Heart left ventricle (tissue), 16 donors: ENCODE measurements around the gene RUFY3. TPM values are rescaled to one million over a fixed set of nuclear protein-coding genes. Genes with fewer than 3 reads are reported as not detected.

Experiments used
- ATAC-seq, 4 donors: fragments of 200-7000 bp; cut with Tn5 transposase; one replicate each; pipeline ENCODE4 v1.9.1; 2020 to 2022; ENCODE audit warnings: moderate library complexity in 4 of 4, mild to moderate bottlenecking in 3 of 4, moderate number of reproducible peaks in 1 of 4
- DNase-seq, 5 donors: peaks; one replicate each; pipeline ENCODE4 v3.0.0-alpha.2; 2020
- H3K27ac ChIP-seq, 12 donors: fragments of 200-600 bp; sonication (generic) in 4 of 12; one replicate each; pipeline versions ENCODE4 v1.5.0 to v1.8.0; 2016 to 2022; ENCODE audit warnings: mild to moderate bottlenecking in 2 of 12
- H3K27me3 ChIP-seq, 9 donors: fragments of 200-600 bp; sonication (generic) in 2 of 9; one replicate each; pipeline versions ENCODE4 v1.5.1 to v1.8.0; 2016 to 2022; ENCODE audit warnings: mild to moderate bottlenecking in 3 of 9
- H3K36me3 ChIP-seq, 9 donors: fragments of 200-600 bp; sonication (generic) in 2 of 9; one replicate each; pipeline versions ENCODE4 v1.5.0 to v1.8.0; 2018 to 2022; ENCODE audit warnings: mild to moderate bottlenecking in 2 of 9
- H3K4me1 ChIP-seq, 12 donors: fragments of 200-600 bp; sonication (generic) in 4 of 12; one replicate each; pipeline versions ENCODE4 v1.5.0 to v1.8.0; 2016 to 2022; ENCODE audit warnings: mild to moderate bottlenecking in 3 of 12
- H3K4me3 ChIP-seq, 12 donors: fragments of 200-600 bp; sonication (generic) in 4 of 12; one replicate each; pipeline versions ENCODE4 v1.5.0 to v1.8.0; 2017 to 2022; ENCODE audit warnings: mild to moderate bottlenecking in 9 of 12, moderate library complexity in 4 of 12
- H3K9me3 ChIP-seq, 12 donors: fragments of 200-600 bp; sonication (generic) in 4 of 12; one replicate each; pipeline versions ENCODE4 v1.5.0 to v1.8.0; 2016 to 2022; ENCODE audit warnings: mild to moderate bottlenecking in 1 of 12
- CTCF ChIP-seq, 12 donors: fragments of 200-600 bp; sonication (generic) in 4 of 12; IDR thresholded peaks; one replicate each; pipeline versions ENCODE4 v1.5.0 to v1.8.0; 2018 to 2022; ENCODE audit warnings: antibody characterized with exemption in 12 of 12, mild to moderate bottlenecking in 5 of 12
- POLR2A ChIP-seq, 2 donors: fragments of 450-650 bp; IDR thresholded peaks; one replicate each; pipeline ENCODE4 v1.6.1; 2017; ENCODE audit warnings: antibody characterized with exemption in 2 of 2, mild to moderate bottlenecking in 2 of 2, moderate library complexity in 2 of 2
- WGBS, 4 donors: extraction: QIAGEN DNeasy Blood & Tissue Kit in 2 of 4; methylation state at CpG; one replicate each; pipeline versions ENCODE4 v1.1.5 to v1.1.7; 2013 to 2018; 5-methylcytosine and 5-hydroxymethylcytosine counted together
- intact Hi-C, 10 donors: fragments of 100-400 bp; cut with DNase I; formaldehyde crosslinking; loops; one replicate each; pipeline versions ENCODE4 v1.11.1 to v1.14.2; 2022
- polyA plus RNA-seq, 2 donors: library from polyadenylated mRNA; stranded (reverse); fragments of 200-250 nt; gene quantifications; one replicate each; pipeline ENCODE4 v1.2.3, GENCODE V29; 2013
- total RNA-seq, 9 donors: library from RNA; depleted of rRNA in 2 of 9; stranded (reverse); fragments of >200 nt in 2 of 9; fragmentation: NEBNext Ultra II Directional in 3 of 9; extraction: Animal tissue kit (Norgen Biotek cat#: 25700) in 3 of 9; gene quantifications; one replicate each; pipeline versions ENCODE4 v1.1.0 to v1.2.4, GENCODE V29; 2016 to 2023
- donor health status: ischemic (EF 13 %, LVEDD 7.1; RV severe dilation, severe dysfunction).
- donor health status: healthy with polysubstance abuse.
- donor health status: DM: no; HTN: yes; CAD: no.
- donor health status: DM: no; HTN: no; CAD: no.
- donor health status: ischemic (EF 25% LVEDD 6.9; RV normal size, moderate dysfunction).
- donor health status: ischemic (EF 25% LVEDD 5.7; RV mildly dilated, moderate dysfunction).
- donor health status: healthy.
- donor health status: DM: yes; HTN: yes; CAD: no.
- donor health status: ischemic (EF 35%, LVEDD 5.7; RV mildly dilated, moderate dysfunction).
- donor health status: nonischemic (EF 11% LVEDD 7.7; RV severe dilation, severe dysfunction).
- donor health status: DM: yes; HTN: yes; CAD: no.
- donor health status: PGD.
- donor health status: ischemic (EF 29% LVEDD 5.4; RV normal size, mild dysfunction).
- donor health status: nonischemic (EF 23%, LVEDD 6.1; RV moderate dilation, normal function).

RUFY3 gene
- total and polyA plus RNA-seq, 11 donors: 12.8 to 33.0 (median 18.7) TPM

- ATAC-seq: peak in 2 of 4 donors; percentile 74 to 75
- Histone ChIP-seq H3K27ac (peak overlapping the region in 1 of 12 donors; percentile 71), H3K27me3 (no peaks in the 10 kb centered on the region), H3K36me3 (no peaks in the 10 kb centered on the region), H3K4me1 (peaks cover 0 to 49% (median 6%) of the 10 kb centered on the region in 12 donors), H3K9me3 (no peaks in the 10 kb centered on the region), H3K4me3 (no peak overlapping the region)
- WGBS, 4 donors: 71 to 74% (median 72%) methylated on average over 5 of the region's 5 CpGs
- TF ChIP-seq CTCF (IDR thresholded peaks at IDR 0.05) (no peak), POLR2A (IDR thresholded peaks at IDR 0.05) (no peak)
- intact Hi-C loops: loop anchor here in 1 of 10 donors (10.0 kb wide), 1 partner anchor 121 kb away; the partner anchor contains the start of gene GRSF1
- no peak for DNase-seq
Observed at GRCh38 chr4:70714079-70714887, 7.5 kb upstream of the RUFY3 start.

GRCh38 chr4:70715097-70715496 lies 6.7 kb upstream of the RUFY3 start:
- DNase-seq: no peak
- H3K4me1 ChIP-seq: peaks cover 0 to 49% (median 6%) of the 10 kb centered on the region in 12 donors
- WGBS, 4 donors: 83 to 99% (median 92%) methylated on average over 6 of the region's 6 CpGs
- peak overlapping the region in 1 of 12 donors; percentile 69 for H3K27ac ChIP-seq
- no peaks in the 10 kb centered on the region for H3K36me3 ChIP-seq
- H3K4me3 ChIP-seq: no peak overlapping the region
- no peak for ATAC-seq
- H3K27me3 ChIP-seq: no peaks in the 10 kb centered on the region
- TF ChIP-seq POLR2A (IDR thresholded peaks at IDR 0.05): no peak
- no peak for TF ChIP-seq CTCF (IDR thresholded peaks at IDR 0.05)
- H3K9me3 ChIP-seq: no peaks in the 10 kb centered on the region
- intact Hi-C loops: loop anchor here in 1 of 10 donors (10.0 kb wide), 1 partner anchor 120 kb away; the partner anchor contains the start of gene GRSF1

GRCh38 chr4:70718811-70719604 lies 2.8 kb upstream of the RUFY3 start:
- no peak for DNase-seq
- Histone ChIP-seq H3K27ac (no peak overlapping the region), H3K36me3 (no peaks in the 10 kb centered on the region), H3K9me3 (no peaks in the 10 kb centered on the region), H3K4me1 (peaks cover 0 to 38% (median 11%) of the 10 kb centered on the region in 12 donors), H3K4me3 (no peak overlapping the region), H3K27me3 (no peaks in the 10 kb centered on the region)
- intact Hi-C loops: loop anchor here in 1 of 10 donors (10.0 kb wide), 1 partner anchor 116 kb away; the partner anchor contains the start of gene GRSF1
- TF ChIP-seq POLR2A (IDR thresholded peaks at IDR 0.05): no peak
- TF ChIP-seq CTCF (IDR thresholded peaks at IDR 0.05): no peak
- ATAC-seq: no peak
- WGBS, 4 donors: 90 to 92% (median 90%) methylated on average over 13 of the region's 13 CpGs
